HepG2 (cell line): Measurements from ENCODE around the gene IL27RA. TPM values are rescaled to one million over a fixed set of nuclear protein-coding genes. Genes with fewer than 3 reads are reported as not detected.

Experiments used
- ATF6 ChIP-seq: sonication (generic); formaldehyde crosslinking; conservative IDR thresholded peaks from 2 replicates; pipeline ENCODE4 v1.4.0; 2020; ENCODE audit warnings: missing genetic modification reagents
- ATM ChIP-seq: fragments of 450-650 bp; IDR thresholded peaks from 2 replicates; pipeline ENCODE4 v1.7.1; 2017; ENCODE audit warnings: mild to moderate bottlenecking, borderline replicate concordance
- CEBPB ChIP-seq: IDR thresholded peaks from 2 replicates; pipeline ENCODE4 v1.6.1; 2011; ENCODE audit warnings: low read depth, low read length, improper control_type of control experiment, borderline replicate concordance
- CREM ChIP-seq, 2 experiments: sonication (generic) in 1 of 2; formaldehyde crosslinking in 1 of 2; IDR thresholded peaks; 2 replicates each; pipeline versions ENCODE4 v1.4.0 to v1.6.1; 2016 to 2020; ENCODE audit warnings: antibody characterized with exemption in 1 of 2, mild to moderate bottlenecking in 1 of 2, missing genetic modification reagents in 1 of 2
- FUBP1 ChIP-seq: sonication (generic); formaldehyde crosslinking; IDR thresholded peaks from 2 replicates; pipeline ENCODE4 v1.5.1; 2020; ENCODE audit warnings: missing genetic modification reagents, mild to moderate bottlenecking, borderline replicate concordance
- KLF13 ChIP-seq: sonication (generic); formaldehyde crosslinking; IDR thresholded peaks from 2 replicates; pipeline ENCODE4 v1.4.0; 2020; ENCODE audit warnings: mild to moderate bottlenecking, missing genetic modification reagents
- NONO ChIP-seq, 2 experiments: fragments of 450-650 bp in 1 of 2; sonication (generic) in 1 of 2; formaldehyde crosslinking in 1 of 2; IDR thresholded peaks in 1 of 2; conservative IDR thresholded peaks in 1 of 2; 2 replicates each; pipeline versions ENCODE4 v1.6.1 to v1.8.0; 2017 to 2022; ENCODE audit warnings: mild to moderate bottlenecking in 1 of 2, missing genetic modification reagents in 1 of 2, moderate library complexity in 1 of 2
- SP2 ChIP-seq: sonication (generic); formaldehyde crosslinking; IDR thresholded peaks from 2 replicates; pipeline ENCODE4 v1.5.1; 2020; ENCODE audit warnings: mild to moderate bottlenecking, missing genetic modification reagents
- SP5 ChIP-seq: IDR thresholded peaks from 2 replicates; pipeline ENCODE4 v1.6.1; 2016; ENCODE audit warnings: low read depth, borderline replicate concordance
- TFDP1 ChIP-seq: IDR thresholded peaks from 2 replicates; pipeline ENCODE4 v1.6.1; 2016; ENCODE audit warnings: missing compliant biosample characterization, missing genetic modification reagents, borderline replicate concordance
- ZFP41 ChIP-seq: sonication (generic); formaldehyde crosslinking; IDR thresholded peaks from 2 replicates; pipeline ENCODE4 v1.4.0; 2020; ENCODE audit warnings: mild to moderate bottlenecking, missing genetic modification reagents, borderline replicate concordance
- ZGPAT ChIP-seq: IDR thresholded peaks from 2 replicates; pipeline ENCODE4 v1.6.1; 2016; ENCODE audit warnings: mild to moderate bottlenecking
- ZNF136 ChIP-seq: sonication (generic); formaldehyde crosslinking; IDR thresholded peaks from 2 replicates; pipeline ENCODE4 v1.8.1; 2022; ENCODE audit warnings: low read depth, mild to moderate bottlenecking, moderate library complexity, missing genetic modification reagents
- ZNF598 ChIP-seq: sonication (generic); formaldehyde crosslinking; IDR thresholded peaks from 2 replicates; pipeline ENCODE4 v1.5.1; 2020; ENCODE audit warnings: mild to moderate bottlenecking, missing genetic modification reagents, borderline replicate concordance
- ZNF644 ChIP-seq: IDR thresholded peaks from 2 replicates; pipeline ENCODE4 v1.6.1; 2016; ENCODE audit warnings: low read depth
- ZNF703 ChIP-seq: sonication (generic); formaldehyde crosslinking; IDR thresholded peaks from 2 replicates; pipeline ENCODE4 v1.5.1; 2020; ENCODE audit warnings: missing genetic modification reagents, mild to moderate bottlenecking, moderate library complexity, borderline replicate concordance
- ZNF781 ChIP-seq: sonication (generic); formaldehyde crosslinking; IDR thresholded peaks from 2 replicates; pipeline ENCODE4 v1.5.1; 2020; ENCODE audit warnings: borderline replicate concordance, mild to moderate bottlenecking, missing genetic modification reagents; ENCODE audit errors: not compliant biosample characterization
- ZNF839 ChIP-seq: sonication (generic); formaldehyde crosslinking; IDR thresholded peaks from 2 replicates; pipeline ENCODE4 v1.4.0; 2020; ENCODE audit warnings: missing genetic modification reagents, mild to moderate bottlenecking, borderline replicate concordance
- ZNF850 ChIP-seq: sonication (generic); formaldehyde crosslinking; conservative IDR thresholded peaks from 2 replicates; pipeline ENCODE4 v1.9.0; 2021; ENCODE audit warnings: mild to moderate bottlenecking, missing genetic modification reagents
- polyA plus RNA-seq, 8 experiments: library from polyadenylated mRNA; depleted of rRNA in 3 of 8; stranded (reverse) in 7 of 8; unstranded in 1 of 8; fragments of >200 nt; fragmentation: Illumina TruSeq in 4 of 8; extraction: Trizol in 4 of 8; gene quantifications; 2 replicates each; pipeline versions ENCODE4 v1.2.1 to v1.2.3, GENCODE V29; 2011 to 2016; ENCODE audit warnings: low read depth in 4 of 8, missing spikeins in 1 of 8, mixed read lengths in 1 of 8; ENCODE audit not compliant: insufficient read depth in 1 of 8
- total RNA-seq, 5 experiments: library from RNA; depleted of rRNA; stranded (reverse); fragments of >200 nt; fragmentation: Illumina TruSeq; extraction: Trizol; gene quantifications; 2 replicates each; pipeline ENCODE4 v1.2.3, GENCODE V29; 2016; ENCODE audit warnings: low read depth in 1 of 5

Gene IL27RA
- total and polyA plus RNA-seq, 2 of the 13 experiments (the other 11 are each of a cell fraction or from before 2014, with no cell fraction given), result 3.5 to 8.1 TPM

GRCh38 chr19:14031719-14032480 lies at the start of gene IL27RA (continued):
- TF ChIP-seq ZNF850 (CRISPR knock-in tag) (0 out of 2 replicates have a peak, but pooled peaks have one; percentile 47), ZFP41 (CRISPR knock-in tag) (no peak), FUBP1 (no peak), SP2 (CRISPR knock-in tag) (0 out of 2 replicates have a peak, but pooled peaks have one; percentile 31), ZNF644 (CRISPR knock-in tag) (no peak), CREM (IDR thresholded peaks at IDR 0.05) (no peak), CREM (CRISPR knock-in tag; IDR thresholded peaks at IDR 0.05) (no peak), ZGPAT (no peak; the same call in 1 of the 2 replicates), NONO (IDR thresholded peaks at IDR 0.05) (no peak), NONO (CRISPR knock-in tag; conservative IDR thresholded peaks at IDR 0.05) (0 out of 2 replicates have a peak, but pooled peaks have one; percentile 29), ZNF839 (no peak), CEBPB (no peak), SP5 (CRISPR knock-in tag) (no peak), ATF6 (CRISPR knock-in tag) (no peak), ATM (no peak), TFDP1 (CRISPR knock-in tag) (peak; percentile 48; the same call in 1 of the 2 replicates), ZNF703 (no peak), ZNF136 (peak; percentile 51; the same call in 1 of the 2 replicates), ZNF781 (CRISPR knock-in tag) (peak; percentile 68), KLF13 (CRISPR knock-in tag) (no peak), ZNF598 (CRISPR knock-in tag) (peak; percentile 81; the same call in 1 of the 2 replicates)
